H54 (cell line): ENCODE data around the gene RHOBTB3.

Experiments used
- DNase-seq: peaks from one replicate; pipeline ENCODE4 v3.0.0; 2011; ENCODE audit warnings: low spot score, mixed read lengths; ENCODE audit not compliant: insufficient read length
- FAIRE-seq: peaks from 3 replicates; lab custom pipeline; 2011; peaks lifted over from hg19 to GRCh38; lab: Jason Lieb, UNC
- POLR2A ChIP-seq: IDR thresholded peaks from 2 replicates; pipeline ENCODE4 v1.6.1; 2011; ENCODE audit warnings: low read depth, mild to moderate bottlenecking, low read length

The RHOBTB3 gene

GRCh38 chr5:95815155-95815729 lies 84.1 kb downstream of the RHOBTB3 start:
- TF ChIP-seq POLR2A = no peak
- FAIRE-seq (no peak), DNase-seq (no peak)

- FAIRE-seq (no peak), DNase-seq (no peak)
- TF ChIP-seq POLR2A = no peak
These were observed 85.2 kb downstream of the RHOBTB3 start for GRCh38 chr5:95816341-95816740.

GRCh38 chr5:95816776-95817175 lies 85.6 kb downstream of the RHOBTB3 start:
- TF ChIP-seq POLR2A = no peak
- no peak for DNase-seq
- FAIRE-seq = no peak

GRCh38 chr5:95817430-95817829 lies 86.3 kb downstream of the RHOBTB3 start:
- FAIRE-seq (no peak), DNase-seq (peak; percentile 55)
- no peak for TF ChIP-seq POLR2A

- DNase-seq (no peak), FAIRE-seq (no peak)
- TF ChIP-seq POLR2A = no peak
These were observed 87.3 kb downstream of the RHOBTB3 start for GRCh38 chr5:95818181-95819147.

GRCh38 chr5:95821110-95822021 lies 90.2 kb downstream of the RHOBTB3 start:
- TF ChIP-seq POLR2A = no peak
- no peak for FAIRE-seq
- DNase-seq = no peak

- no peak for FAIRE-seq
- DNase-seq = no peak
- no peak for TF ChIP-seq POLR2A
These were observed 91.0 kb downstream of the RHOBTB3 start for GRCh38 chr5:95822043-95822541.

GRCh38 chr5:95822542-95823181 lies 91.5 kb downstream of the RHOBTB3 start, which contains the start of gene GLRX:
TSS of gene GLRX (minus strand) at chr5:95822726. CDS start at chr5:95822662, 64 bp downstream.
- TF ChIP-seq POLR2A = no peak
- DNase-seq (peak; percentile 56), FAIRE-seq (peak; percentile 60)

GRCh38 chr5:95823218-95823737 lies 92.1 kb downstream of the RHOBTB3 start:
- no peak for TF ChIP-seq POLR2A
- DNase-seq = no peak
- FAIRE-seq = no peak

GRCh38 chr5:95823738-95824609 lies 92.8 kb downstream of the RHOBTB3 start:
- peak; percentile 17; the same call in 1 of the 2 replicates for TF ChIP-seq POLR2A
- peak; percentile 61 for DNase-seq
- peak; percentile 30 for FAIRE-seq

GRCh38 chr5:95824747-95825146 lies 93.6 kb downstream of the RHOBTB3 start:
- DNase-seq = no peak
- no peak for FAIRE-seq

GRCh38 chr5:95825495-95825894 lies 94.4 kb downstream of the RHOBTB3 start:
- TF ChIP-seq POLR2A = no peak
- DNase-seq (no peak), FAIRE-seq (no peak)

More at GRCh38 chr5:95824747-95825146, 93.6 kb downstream of the RHOBTB3 start:
- TF ChIP-seq POLR2A = no peak
